Effector memory CD8-positive, alpha-beta T cell (primary cell): ENCODE results near the gene LRRC27.

Source experiments
- ATAC-seq: fragments of 150-1000 bp; cut with Tn5 transposase; replicated peaks from 2 replicates; pipeline ENCODE4 v1.10.0; 2021; ENCODE audit warnings: mild to moderate bottlenecking, moderate library complexity
- DNase-seq, 3 experiments: peaks; one replicate each; pipeline ENCODE4 v3.0.0; 2021
- H3K27ac Mint-ChIP-seq, 2 donors: one replicate each; pipeline ENCODE4 v1.8.0; 2022; ENCODE audit warnings: mild to moderate bottlenecking in 2 of 2, mixed read lengths in 2 of 2, moderate library complexity in 2 of 2
- H3K27me3 Mint-ChIP-seq, 2 donors: one replicate each; pipeline ENCODE4 v1.8.0; 2022; ENCODE audit warnings: mixed read lengths in 2 of 2
- H3K36me3 Mint-ChIP-seq: one replicate; pipeline ENCODE4 v1.8.0; 2022; ENCODE audit warnings: mild to moderate bottlenecking, moderate library complexity, mixed read lengths; ENCODE audit not compliant: insufficient read depth
- H3K4me1 Mint-ChIP-seq, 2 donors: one replicate each; pipeline ENCODE4 v1.8.0; 2022; ENCODE audit warnings: low read depth in 2 of 2, mixed read lengths in 2 of 2
- H3K4me3 Mint-ChIP-seq, 2 donors: one replicate each; pipeline ENCODE4 v1.8.0; 2022; ENCODE audit warnings: mild to moderate bottlenecking in 2 of 2, mixed read lengths in 2 of 2, moderate library complexity in 2 of 2
- H3K9me3 Mint-ChIP-seq, 2 donors: one replicate each; pipeline ENCODE4 v1.8.0; 2022; ENCODE audit warnings: mixed read lengths in 2 of 2

Gene LRRC27

GRCh38 chr10:132419538-132420468 is 87.8 kb downstream of the LRRC27 start:
- H3K4me3 Mint-ChIP-seq: peak overlapping the region in 1 of 2 donors; percentile 8

GRCh38 chr10:132420469-132420980 is 88.5 kb downstream of the LRRC27 start:
- peaks cover 10 to 13% of the 10 kb centered on the region in 2 donors for H3K4me1 Mint-ChIP-seq

More at GRCh38 chr10:132419538-132420468, 87.8 kb downstream of the LRRC27 start:
- Mint-ChIP-seq H3K27ac (peak overlapping the region; percentile 79 to 83), H3K9me3 (no peaks in the 10 kb centered on the region), H3K4me1 (peaks cover 10 to 13% of the 10 kb centered on the region in 2 donors), H3K27me3 (no peaks in the 10 kb centered on the region), H3K36me3 (peaks cover 17% of the 10 kb centered on the region)
- ATAC-seq: no peak
- DNase-seq: no peak

GRCh38 chr10:132420981-132421846 is 89.2 kb downstream of the LRRC27 start:
- no peak for DNase-seq
- H3K4me1 Mint-ChIP-seq: peaks cover 10 to 13% of the 10 kb centered on the region in 2 donors

More at GRCh38 chr10:132420469-132420980, 88.5 kb downstream of the LRRC27 start:
- DNase-seq: no peak
- Mint-ChIP-seq H3K4me3 (peak overlapping the region in 1 of 2 donors; percentile 27), H3K27me3 (no peaks in the 10 kb centered on the region), H3K27ac (peak overlapping the region; percentile 79 to 83), H3K9me3 (no peaks in the 10 kb centered on the region), H3K36me3 (peaks cover 17% of the 10 kb centered on the region)
- ATAC-seq: peak; percentile 23

GRCh38 chr10:132421847-132422751 is 90.1 kb downstream of the LRRC27 start:
- Mint-ChIP-seq H3K27me3 (no peaks in the 10 kb centered on the region), H3K27ac (peak overlapping the region; percentile 56 to 66), H3K4me1 (peaks cover 10 to 13% of the 10 kb centered on the region in 2 donors), H3K4me3 (peak overlapping the region in 1 of 2 donors; percentile 49), H3K9me3 (no peaks in the 10 kb centered on the region), H3K36me3 (peaks cover 14% of the 10 kb centered on the region)
- no peak for ATAC-seq
- DNase-seq: no peak

More at GRCh38 chr10:132420981-132421846, 89.2 kb downstream of the LRRC27 start:
- no peaks in the 10 kb centered on the region for H3K27me3 Mint-ChIP-seq
- peak overlapping the region in 1 of 2 donors; percentile 49 for H3K4me3 Mint-ChIP-seq
- ATAC-seq: peak; percentile 71
- peak overlapping the region; percentile 56 to 83 for H3K27ac Mint-ChIP-seq
- H3K9me3 Mint-ChIP-seq: no peaks in the 10 kb centered on the region
- peaks cover 16% of the 10 kb centered on the region for H3K36me3 Mint-ChIP-seq

GRCh38 chr10:132422903-132423825 is 91.2 kb downstream of the LRRC27 start:
- Mint-ChIP-seq H3K36me3 (peaks cover 14% of the 10 kb centered on the region), H3K9me3 (no peaks in the 10 kb centered on the region), H3K4me1 (peaks cover 10 to 13% of the 10 kb centered on the region in 2 donors), H3K4me3 (peak overlapping the region in 1 of 2 donors; percentile 12), H3K27me3 (no peaks in the 10 kb centered on the region), H3K27ac (peak overlapping the region in 1 of 2 donors; percentile 29)
- DNase-seq (no peak), ATAC-seq (no peak)

- ATAC-seq (no peak), DNase-seq (no peak)
- Mint-ChIP-seq H3K9me3 (no peaks in the 10 kb centered on the region), H3K4me3 (no peak overlapping the region), H3K27ac (no peak overlapping the region), H3K4me1 (peaks cover 10% of the 10 kb centered on the region in 2 donors), H3K36me3 (peaks cover 14% of the 10 kb centered on the region), H3K27me3 (no peaks in the 10 kb centered on the region)
Observed at GRCh38 chr10:132423966-132424861, 92.2 kb downstream of the LRRC27 start.

GRCh38 chr10:132425029-132425756 is 93.2 kb downstream of the LRRC27 start:
- peaks cover 13 to 14% of the 10 kb centered on the region in 2 donors for H3K4me1 Mint-ChIP-seq
- DNase-seq (no peak), ATAC-seq (no peak)
- H3K36me3 Mint-ChIP-seq: peaks cover 10% of the 10 kb centered on the region
- H3K9me3 Mint-ChIP-seq: no peaks in the 10 kb centered on the region
- no peak overlapping the region for H3K27ac Mint-ChIP-seq
- H3K4me3 Mint-ChIP-seq: no peak overlapping the region
- H3K27me3 Mint-ChIP-seq: no peaks in the 10 kb centered on the region

- DNase-seq: no peak
- H3K27me3 Mint-ChIP-seq: no peaks in the 10 kb centered on the region
- peaks cover 10% of the 10 kb centered on the region for H3K36me3 Mint-ChIP-seq
- H3K9me3 Mint-ChIP-seq: no peaks in the 10 kb centered on the region
- H3K4me1 Mint-ChIP-seq: peaks cover 11 to 15% of the 10 kb centered on the region in 2 donors
- H3K27ac Mint-ChIP-seq: no peak overlapping the region
- no peak for ATAC-seq
- no peak overlapping the region for H3K4me3 Mint-ChIP-seq
Observed at GRCh38 chr10:132425757-132426155, 93.8 kb downstream of the LRRC27 start.

GRCh38 chr10:132427006-132427771 is 95.2 kb downstream of the LRRC27 start:
- peak; percentile 30 for ATAC-seq

GRCh38 chr10:132427939-132428367 is 96.0 kb downstream of the LRRC27 start:
- DNase-seq (no peak), ATAC-seq (peak; percentile 36)
- Mint-ChIP-seq H3K27ac (no peak overlapping the region), H3K27me3 (no peaks in the 10 kb centered on the region), H3K36me3 (peaks cover 4% of the 10 kb centered on the region), H3K4me3 (no peak overlapping the region), H3K4me1 (peaks cover 4 to 11% of the 10 kb centered on the region in 2 donors), H3K9me3 (no peaks in the 10 kb centered on the region)

More at GRCh38 chr10:132427006-132427771, 95.2 kb downstream of the LRRC27 start:
- H3K4me3 Mint-ChIP-seq: no peak overlapping the region
- no peak for DNase-seq
- no peak overlapping the region for H3K27ac Mint-ChIP-seq
- peaks cover 4 to 12% of the 10 kb centered on the region in 2 donors for H3K4me1 Mint-ChIP-seq
- H3K36me3 Mint-ChIP-seq: peaks cover 7% of the 10 kb centered on the region
- H3K27me3 Mint-ChIP-seq: no peaks in the 10 kb centered on the region
- no peaks in the 10 kb centered on the region for H3K9me3 Mint-ChIP-seq
